HG03558 (cell line): Measurements from ENCODE around the gene PNPO.

Source experiments
- ATAC-seq: cut with Tn5 transposase; IDR thresholded peaks from one replicate; pipeline ENCODE4 v1.9.1; 2021; ENCODE audit warnings: moderate number of reproducible peaks; ENCODE audit not compliant: unreplicated experiment; ENCODE audit errors: extremely low read depth

The PNPO gene

DNA sequence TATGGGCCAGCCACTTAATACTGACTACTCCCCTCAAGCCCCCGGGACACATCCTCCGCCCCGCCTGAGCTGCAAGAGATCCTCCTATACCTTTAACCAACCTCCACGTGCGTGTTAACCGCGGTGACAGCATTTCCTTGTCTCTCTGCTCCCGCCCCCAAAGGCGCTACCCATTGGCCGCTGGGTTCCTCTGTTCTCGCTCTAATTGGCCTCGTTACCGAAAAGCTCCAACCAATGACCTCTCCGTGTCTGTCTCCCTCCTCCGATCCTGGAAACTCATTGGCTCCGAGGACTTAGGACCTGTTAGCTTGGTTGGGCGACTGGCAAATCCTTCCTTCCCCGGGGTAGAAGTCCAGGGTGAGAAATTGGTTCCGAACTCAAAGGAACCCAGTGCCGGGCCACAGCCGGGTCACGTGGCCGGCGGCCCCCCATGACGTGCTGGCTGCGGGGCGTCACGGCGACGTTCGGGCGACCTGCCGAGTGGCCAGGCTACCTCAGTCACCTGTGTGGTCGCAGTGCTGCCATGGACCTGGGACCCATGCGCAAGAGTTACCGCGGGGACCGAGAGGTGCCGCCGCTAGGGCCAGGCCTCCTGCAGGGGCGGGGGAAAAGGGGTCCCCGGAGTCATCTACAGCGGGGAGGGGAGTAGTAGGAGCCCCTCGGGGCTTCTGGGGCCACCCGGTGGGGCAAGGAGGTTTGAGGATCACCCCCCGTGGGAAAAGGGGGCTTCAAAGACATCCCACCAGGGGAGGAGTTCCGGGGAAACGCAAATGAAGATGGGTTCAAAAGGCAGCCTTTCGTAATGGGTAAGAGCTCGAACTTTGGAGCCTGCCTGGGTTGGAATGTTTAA lies at the start of gene PNPO:
Gene PNPO, plus strand, starts transcription at position 326 of the 850 bp plus-strand sequence. Its CDS starts 105 bp downstream, at position 431.
- peak; percentile 78 for ATAC-seq

DNA sequence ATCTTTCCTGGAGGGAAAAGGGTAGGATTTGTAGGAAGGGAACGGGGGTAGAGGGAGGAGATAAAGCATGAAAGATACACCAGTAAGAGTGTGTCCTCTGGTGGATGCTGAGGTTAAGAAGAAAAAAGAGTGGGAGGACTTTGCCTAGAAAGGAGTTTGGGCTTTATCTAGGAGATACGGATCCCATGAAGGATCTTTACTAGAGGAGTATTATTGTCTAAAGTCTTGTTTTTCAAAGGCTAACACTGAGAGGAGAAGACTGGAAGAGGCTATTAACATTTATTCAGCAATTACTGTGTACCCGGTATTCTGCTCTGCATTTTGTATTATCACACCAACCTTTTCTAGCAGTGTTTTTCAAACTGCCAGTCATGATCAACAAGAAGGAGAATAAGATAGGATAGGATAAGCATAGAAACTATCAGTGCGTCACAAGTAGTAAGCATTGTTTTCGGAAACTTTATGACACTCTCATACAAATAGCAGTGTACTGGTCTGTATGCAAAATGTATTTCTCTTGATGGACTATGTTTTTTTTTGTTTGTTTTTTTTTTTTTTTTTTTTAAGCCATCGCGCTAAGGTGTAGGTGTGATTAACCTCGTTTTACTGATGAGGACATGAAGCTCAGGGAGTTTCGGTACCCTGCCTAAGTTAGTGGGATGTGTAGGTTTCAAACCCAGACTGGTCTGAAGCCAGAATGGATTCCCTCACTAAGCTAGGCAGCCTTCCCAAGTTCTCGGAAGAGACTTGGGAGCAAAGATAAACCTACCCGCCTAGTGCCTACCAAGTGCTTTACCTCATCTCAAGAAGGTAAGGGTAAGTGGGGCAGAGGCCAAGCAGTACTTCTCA lies 46.6 kb upstream of the PNPO start:
- ATAC-seq = no peak

- ATAC-seq = no peak
These were observed 46.0 kb upstream of the PNPO start for GRCh38 chr17:47895347-47895855.

GRCh38 chr17:47895856-47896671 lies 45.3 kb upstream of the PNPO start, which contains the start of gene SP2:
Gene SP2, plus strand, starts transcription at chr17:47896236. Its CDS starts 51 bp downstream, at chr17:47896287.
- peak; percentile 88 for ATAC-seq

- no peak for ATAC-seq
These were observed 44.5 kb upstream of the PNPO start for GRCh38 chr17:47896672-47897490.

- ATAC-seq = no peak
These were observed 43.8 kb upstream of the PNPO start for GRCh38 chr17:47897561-47897960.

DNA sequence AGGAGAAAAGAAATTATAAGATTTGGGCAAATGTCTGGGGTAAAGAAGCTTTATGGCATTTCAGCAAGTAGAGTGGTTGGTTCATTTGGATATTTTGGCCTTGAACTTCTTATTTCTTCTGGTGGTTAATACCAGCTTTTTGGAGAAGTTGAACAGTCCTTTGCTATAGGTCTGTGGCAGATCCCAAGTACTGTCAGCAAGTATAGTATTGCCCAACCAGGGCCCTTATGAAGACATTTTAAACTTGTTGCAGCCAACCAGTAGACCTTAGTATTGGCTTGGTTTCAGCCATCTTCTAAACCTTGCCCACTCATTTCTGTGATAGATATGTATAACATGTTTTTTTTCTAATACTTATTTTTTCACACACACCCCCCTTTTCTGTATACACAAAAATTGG lies 43.1 kb upstream of the PNPO start:
- no peak for ATAC-seq

GRCh38 chr17:47899643-47900042 lies 41.7 kb upstream of the PNPO start:
- no peak for ATAC-seq

GRCh38 chr17:47901423-47901822 lies 39.9 kb upstream of the PNPO start:
- no peak for ATAC-seq

DNA sequence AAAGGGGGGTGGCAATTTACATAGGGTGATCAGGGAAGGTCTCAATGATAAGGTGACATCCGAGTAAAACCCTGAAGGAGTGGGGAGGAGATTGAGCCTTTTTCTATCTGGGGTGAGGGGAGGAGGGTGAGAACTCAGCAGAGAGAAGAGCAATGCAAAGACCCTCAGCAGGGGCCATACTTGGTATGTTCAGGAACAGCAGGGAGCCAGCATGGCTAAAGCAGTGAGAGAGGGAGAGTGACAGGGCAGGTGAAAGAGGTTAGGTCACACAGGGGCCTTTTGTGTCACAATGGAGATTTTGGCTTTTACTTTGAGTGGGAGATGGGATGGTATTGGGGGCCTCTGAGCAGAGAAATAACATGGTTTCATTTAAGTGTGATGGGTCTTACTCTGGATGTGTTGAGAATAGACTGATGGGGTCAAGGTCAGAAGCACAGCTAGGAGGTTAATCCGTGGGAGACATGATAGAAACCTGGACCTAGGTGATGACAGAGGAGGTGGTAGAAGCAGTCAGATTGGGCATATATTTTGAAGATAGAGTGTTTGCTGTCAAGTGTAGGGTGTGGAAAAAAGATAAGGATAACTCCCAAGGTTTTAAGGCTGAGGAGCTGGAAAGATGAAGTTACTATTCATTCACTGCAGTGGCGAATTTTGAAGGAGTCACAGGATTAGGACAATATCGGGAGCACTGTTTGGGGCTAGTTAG lies 39.2 kb upstream of the PNPO start:
- no peak for ATAC-seq

DNA sequence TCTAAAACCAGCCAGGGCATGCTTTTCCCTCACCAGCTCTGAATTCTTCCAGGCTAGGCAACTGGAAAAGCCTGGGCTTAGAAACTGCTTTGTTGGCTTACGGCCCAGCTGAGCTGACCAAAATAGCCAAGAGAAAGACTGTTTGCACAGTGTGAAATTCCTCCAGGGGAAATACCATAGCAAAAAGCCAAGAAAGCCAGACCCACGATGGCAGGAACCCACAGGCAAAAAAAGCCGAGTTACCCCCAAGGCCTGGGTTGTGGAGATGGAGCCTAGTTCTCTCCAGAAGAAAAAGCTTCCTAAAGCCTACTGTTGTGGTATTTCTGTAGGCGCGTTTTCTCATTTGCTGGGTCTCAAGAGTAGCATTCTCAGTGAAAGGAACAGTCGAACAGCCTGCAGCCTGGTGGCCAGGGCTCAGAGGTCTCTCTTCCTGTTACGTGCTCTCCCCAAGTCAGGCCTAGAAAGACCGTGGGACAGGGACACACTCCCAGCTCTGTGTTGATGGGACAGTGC lies 36.1 kb upstream of the PNPO start:
- ATAC-seq = no peak

DNA sequence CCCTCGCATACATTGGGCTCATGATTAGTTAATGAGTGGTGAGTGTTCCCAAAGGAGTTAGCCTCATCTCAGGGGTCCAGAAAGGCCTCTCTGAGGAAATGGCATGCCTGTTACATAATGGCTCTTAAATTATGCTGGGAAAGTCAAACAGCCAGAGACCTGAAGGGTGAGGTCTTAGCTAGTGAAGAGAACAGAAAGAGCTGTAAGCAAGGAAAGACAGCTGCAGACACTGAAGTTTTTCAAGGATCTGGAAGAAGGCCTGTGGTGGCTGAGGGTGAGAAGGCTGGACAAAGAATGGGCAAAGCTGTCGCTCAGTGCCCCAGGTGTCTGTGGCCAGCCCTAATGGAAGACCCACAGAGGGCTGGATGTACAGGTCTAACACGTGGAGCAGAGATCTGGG lies 34.9 kb upstream of the PNPO start:
- ATAC-seq = no peak

- ATAC-seq = no peak
These were observed 33.3 kb upstream of the PNPO start for GRCh38 chr17:47907932-47908562.

DNA sequence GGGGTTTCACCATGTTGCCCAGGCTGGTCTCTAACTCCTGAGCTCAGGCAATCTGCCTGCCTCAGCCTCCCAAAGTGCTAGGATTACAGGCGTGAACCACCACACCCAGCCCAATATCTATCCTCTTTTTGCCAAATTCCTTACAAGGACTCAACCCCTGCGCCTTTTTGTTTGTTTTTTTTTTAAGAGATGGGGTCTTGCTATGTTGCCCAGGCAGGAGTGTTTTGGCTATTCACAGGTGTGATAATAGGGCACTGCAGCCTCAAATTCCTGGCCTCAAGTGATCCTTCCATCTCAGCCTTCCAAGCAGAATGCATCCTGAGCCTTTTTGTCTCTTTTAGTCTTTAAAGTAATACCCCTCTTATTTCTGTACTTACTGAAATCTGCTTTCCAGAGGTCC lies 28.3 kb upstream of the PNPO start:
- ATAC-seq = no peak

GRCh38 chr17:47914306-47914948 lies 26.9 kb upstream of the PNPO start:
- ATAC-seq = no peak

DNA sequence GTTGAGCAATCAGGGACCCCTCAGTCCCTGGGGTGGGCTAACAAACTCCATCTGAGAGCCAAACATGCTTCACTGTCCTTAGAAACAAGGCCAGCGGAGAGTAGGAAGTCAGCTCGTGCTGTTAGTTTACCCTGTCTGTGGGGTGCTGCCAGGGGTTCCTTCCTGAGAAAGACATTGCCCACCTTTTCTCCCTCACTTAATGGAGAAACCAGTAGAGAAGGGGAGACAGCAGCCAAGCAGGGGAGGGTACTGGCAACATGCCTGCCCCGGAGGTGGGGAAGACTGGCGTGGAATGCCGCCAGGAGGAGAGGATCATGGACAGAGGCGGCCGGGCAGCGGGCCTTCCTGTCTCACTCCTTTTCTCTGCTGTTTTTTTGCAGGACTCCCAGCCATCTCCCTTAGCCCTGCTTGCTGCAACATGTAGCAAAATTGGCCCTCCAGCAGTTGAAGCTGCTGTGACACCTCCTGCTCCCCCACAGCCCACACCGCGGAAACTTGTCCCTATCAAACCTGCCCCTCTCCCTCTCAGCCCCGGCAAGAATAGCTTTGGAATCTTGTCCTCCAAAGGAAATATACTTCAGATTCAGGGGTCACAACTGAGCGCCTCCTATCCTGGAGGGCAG lies 25.5 kb upstream of the PNPO start:
- ATAC-seq = no peak
